Astrocyte (in vitro differentiated cells and primary cell): ENCODE data around the gene ATP6V1E1.

Experiments used
- EZH2 ChIP-seq: IDR thresholded peaks from 2 replicates; pipeline ENCODE4 v1.6.1; 2012; ENCODE audit warnings: mild to moderate bottlenecking, low read length, inconsistent platforms; ENCODE audit not compliant: insufficient read depth
- TF ChIP-seq, protein P1 (sequence below): IDR thresholded peaks from 2 replicates; pipeline ENCODE4 v1.5.1; 2011; ENCODE audit warnings: low read depth, mild to moderate bottlenecking, inconsistent platforms, low read length, moderate library complexity; ENCODE audit not compliant: insufficient read depth

DNA sequence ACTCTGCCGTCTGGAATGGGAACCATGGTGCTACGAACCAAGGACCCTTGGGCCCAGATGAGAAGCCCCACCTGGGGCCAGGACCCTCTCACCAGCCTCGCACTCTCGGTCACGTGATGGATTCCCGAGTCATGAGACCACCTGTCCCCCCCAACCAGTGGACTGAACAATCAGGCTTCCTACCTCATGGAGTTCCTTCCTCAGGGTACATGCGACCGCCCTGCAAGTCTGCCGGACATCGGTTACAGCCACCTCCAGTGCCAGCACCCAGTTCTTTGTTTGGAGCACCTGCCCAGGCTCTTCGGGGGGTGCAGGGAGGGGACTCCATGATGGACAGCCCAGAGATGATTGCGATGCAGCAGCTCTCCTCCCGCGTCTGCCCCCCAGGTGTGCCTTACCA, 86.1 kb downstream of the ATP6V1E1 start:
- TF ChIP-seq, protein P1, sequence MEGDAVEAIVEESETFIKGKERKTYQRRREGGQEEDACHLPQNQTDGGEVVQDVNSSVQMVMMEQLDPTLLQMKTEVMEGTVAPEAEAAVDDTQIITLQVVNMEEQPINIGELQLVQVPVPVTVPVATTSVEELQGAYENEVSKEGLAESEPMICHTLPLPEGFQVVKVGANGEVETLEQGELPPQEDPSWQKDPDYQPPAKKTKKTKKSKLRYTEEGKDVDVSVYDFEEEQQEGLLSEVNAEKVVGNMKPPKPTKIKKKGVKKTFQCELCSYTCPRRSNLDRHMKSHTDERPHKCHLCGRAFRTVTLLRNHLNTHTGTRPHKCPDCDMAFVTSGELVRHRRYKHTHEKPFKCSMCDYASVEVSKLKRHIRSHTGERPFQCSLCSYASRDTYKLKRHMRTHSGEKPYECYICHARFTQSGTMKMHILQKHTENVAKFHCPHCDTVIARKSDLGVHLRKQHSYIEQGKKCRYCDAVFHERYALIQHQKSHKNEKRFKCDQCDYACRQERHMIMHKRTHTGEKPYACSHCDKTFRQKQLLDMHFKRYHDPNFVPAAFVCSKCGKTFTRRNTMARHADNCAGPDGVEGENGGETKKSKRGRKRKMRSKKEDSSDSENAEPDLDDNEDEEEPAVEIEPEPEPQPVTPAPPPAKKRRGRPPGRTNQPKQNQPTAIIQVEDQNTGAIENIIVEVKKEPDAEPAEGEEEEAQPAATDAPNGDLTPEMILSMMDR, result no peak
- no peak for TF ChIP-seq EZH2
